ENCODE measurements around the gene SLC5A2. TPM values are rescaled to one million over a fixed set of nuclear protein-coding genes. Genes with fewer than 3 reads are reported as not detected.
A peak's percentile ranks its signal among the peaks of the same experiment; 100 is the strongest.

The SLC5A2 gene
- total and polyA plus RNA-seq, 2 of the 13 experiments (the other 11 are each of a cell fraction or from before 2014, with no cell fraction given) = 0.24 to 0.97 TPM

- peak; percentile 97 for TF ChIP-seq ZBTB43 (CRISPR knock-in tag; conservative IDR thresholded peaks at IDR 0.05)
- peak; percentile 92; the same call in 1 of the 2 replicates for TF ChIP-seq SAFB2 (CRISPR knock-in tag; IDR thresholded peaks at IDR 0.05; ENCODE audit: borderline replicate concordance, low read depth)
- no peak for TF ChIP-seq ZNF503 (CRISPR knock-in tag; IDR thresholded peaks at IDR 0.05)
- peak; percentile 81 for TF ChIP-seq ZNF644 (CRISPR knock-in tag; IDR thresholded peaks at IDR 0.05; ENCODE audit: low read depth)
- TF ChIP-seq ZNF569 (CRISPR knock-in tag; IDR thresholded peaks at IDR 0.05; ENCODE audit: borderline replicate concordance) = no peak
- peak; percentile 81 for TF ChIP-seq FOXA3 (CRISPR knock-in tag; IDR thresholded peaks at IDR 0.05)
- no peak for TF ChIP-seq KIAA2018 (CRISPR knock-in tag; IDR thresholded peaks at IDR 0.05; ENCODE audit: borderline replicate concordance)
- no peak for TF ChIP-seq KAT2B (IDR thresholded peaks at IDR 0.05; ENCODE audit: borderline replicate concordance, low read depth, low read length)
- no peak for TF ChIP-seq PCBP2 (optimal IDR thresholded peaks at IDR 0.05; ENCODE audit: low read depth, low read length, poor library complexity, severe bottlenecking)
- TF ChIP-seq BCL3 (CRISPR knock-in tag; IDR thresholded peaks at IDR 0.05) = 0 out of 2 replicates have a peak, but pooled peaks have one; percentile 55
- no peak; the same call in none of the 2 replicates for TF ChIP-seq NFYC (CRISPR knock-in tag; IDR thresholded peaks at IDR 0.05)
- TF ChIP-seq FOXJ3 (CRISPR knock-in tag; IDR thresholded peaks at IDR 0.05; ENCODE audit: borderline replicate concordance) = peak; percentile 75; the same call in 1 of the 2 replicates
- peak; percentile 7 for TF ChIP-seq ZNF343 (CRISPR knock-in tag; IDR thresholded peaks at IDR 0.05)
- TF ChIP-seq DDIT3 (CRISPR knock-in tag; IDR thresholded peaks at IDR 0.05) = no peak
- TF ChIP-seq ZFP36 (IDR thresholded peaks at IDR 0.05; ENCODE audit: borderline replicate concordance, low read depth, low read length, partially characterized antibody) = no peak
Observed at GRCh38 chr16:31458073-31458843, 24.7 kb upstream of the SLC5A2 start (continued).
